Endothelial cell of umbilical vein (primary cell): ENCODE data around the gene MAST4. TPM values are rescaled to one million over a fixed set of nuclear protein-coding genes. Genes with fewer than 3 reads are reported as not detected.

Source experiments
- BruUV-seq: library from RNA; stranded (reverse); fragments of 400-500 nt; replicated peaks from 2 replicates; lab custom pipeline; 2021; lab: Mats Ljungman, UMichigan
- CTCF ChIA-PET: fragments of 300-600, 350-600 bp; sonication (Branson Sonifier 250); formaldehyde crosslinking; loops from one replicate; lab custom pipeline; 2021; ENCODE audit warnings: antibody characterized with exemption, inconsistent platforms; lab: Charles Lee
- POLR2A ChIA-PET: fragments of 300-600, 350-600 bp; sonication (Branson Sonifier 250); formaldehyde crosslinking; loops from one replicate; lab custom pipeline; 2021; ENCODE audit warnings: antibody characterized with exemption, inconsistent platforms; lab: Charles Lee
- DNase-seq: peaks from one replicate; pipeline ENCODE4 v3.0.0-alpha.2; 2011; ENCODE audit warnings: low read depth, low spot score
- FAIRE-seq: peaks from 2 replicates; lab custom pipeline; 2011; peaks lifted over from hg19 to GRCh38; lab: Jason Lieb, UNC
- H2AFZ ChIP-seq: 2 replicates; pipeline ENCODE4 v1.6.0; 2012; ENCODE audit warnings: low read depth, low read length, control low read depth, inconsistent platforms
- H3K27ac ChIP-seq: 2 replicates; pipeline ENCODE4 v1.5.1; 2011; ENCODE audit warnings: low read depth, mild to moderate bottlenecking, control low read depth, low read length, moderate library complexity; ENCODE audit not compliant: insufficient read depth
- H3K27me3 ChIP-seq, 2 experiments: 2 replicates each; pipeline versions ENCODE4 v1.6.0 to v1.6.1; 2011; ENCODE audit warnings: low read length in 2 of 2, mixed read lengths in 1 of 2; ENCODE audit not compliant: control insufficient read depth in 2 of 2, insufficient read depth in 2 of 2
- H3K36me3 ChIP-seq, 2 experiments: 2 replicates in 1 of 2; 3 replicates in 1 of 2; pipeline ENCODE4 v1.5.1; 2011; ENCODE audit warnings: low read length in 2 of 2, mild to moderate bottlenecking in 1 of 2, moderate library complexity in 1 of 2; ENCODE audit not compliant: control insufficient read depth in 2 of 2, insufficient read depth in 2 of 2; ENCODE audit errors: extremely low read depth in 1 of 2
- H3K4me1 ChIP-seq: 3 replicates; pipeline ENCODE4 v1.5.1; 2011; ENCODE audit warnings: mild to moderate bottlenecking, low read length; ENCODE audit not compliant: control insufficient read depth, insufficient read depth; ENCODE audit errors: extremely low read depth
- H3K4me2 ChIP-seq: 2 replicates; pipeline ENCODE4 v1.6.1; 2011; ENCODE audit warnings: low read length, control low read depth, mixed read lengths; ENCODE audit not compliant: insufficient read depth
- H3K4me3 ChIP-seq, 3 experiments: fragments of 200-600 bp in 1 of 3; sonication (generic), shearing (Covaris generic) in 1 of 3; replicated peaks in 1 of 3; 2 replicates each; pipeline ENCODE4 v1.5.1; 2011 to 2016; ENCODE audit warnings: control low read depth in 3 of 3, low read length in 3 of 3, mild to moderate bottlenecking in 2 of 3, inconsistent platforms in 1 of 3, low read depth in 1 of 3, moderate library complexity in 1 of 3; ENCODE audit not compliant: insufficient read depth in 1 of 3
- H3K79me2 ChIP-seq: 2 replicates; pipeline ENCODE4 v1.6.0; 2012; ENCODE audit warnings: low read length, inconsistent platforms; ENCODE audit not compliant: control insufficient read depth, insufficient read depth
- H3K9ac ChIP-seq: replicated peaks from 2 replicates; pipeline ENCODE3; 2011; ENCODE audit warnings: low read length, control low read depth; ENCODE audit not compliant: insufficient read depth; ENCODE audit errors: extremely low read depth
- H3K9me1 ChIP-seq: replicated peaks from 3 replicates; pipeline ENCODE4 v1.6.0; 2011; ENCODE audit warnings: mild to moderate bottlenecking, low read length; ENCODE audit not compliant: control insufficient read depth, insufficient read depth; ENCODE audit errors: extremely low read depth
- H3K9me3 ChIP-seq: replicated peaks from 2 replicates; pipeline ENCODE4 v1.5.1; 2012; ENCODE audit warnings: low read length, inconsistent platforms; ENCODE audit not compliant: control insufficient read depth, insufficient read depth
- H4K20me1 ChIP-seq: replicated peaks from 2 replicates; pipeline ENCODE3; 2011; ENCODE audit warnings: mild to moderate bottlenecking, low read length; ENCODE audit not compliant: control insufficient read depth, insufficient read depth; ENCODE audit errors: extremely low read depth
- CTCF ChIP-seq, 2 donors: IDR thresholded peaks; 1 replicate in 1 of 2; 2 replicates in 1 of 2; pipeline ENCODE4 v1.5.1; 2011; ENCODE audit warnings: low read length in 2 of 2, mild to moderate bottlenecking in 2 of 2, moderate library complexity in 2 of 2, control low read depth in 1 of 2, inconsistent platforms in 1 of 2, low read depth in 1 of 2; ENCODE audit not compliant: insufficient read depth in 1 of 2; ENCODE audit errors: extremely low read depth in 1 of 2
- EZH2 ChIP-seq: IDR thresholded peaks from 2 replicates; pipeline ENCODE4 v1.6.1; 2012; ENCODE audit warnings: borderline replicate concordance, low read depth, mild to moderate bottlenecking, moderate library complexity, low read length, inconsistent platforms; ENCODE audit not compliant: severe bottlenecking
- FOS ChIP-seq: IDR thresholded peaks from 2 replicates; pipeline ENCODE4 v1.6.1; 2011; ENCODE audit warnings: mild to moderate bottlenecking, low read length, moderate library complexity, borderline replicate concordance; ENCODE audit not compliant: insufficient read depth
- GATA2 ChIP-seq: IDR thresholded peaks from 2 replicates; pipeline ENCODE4 v1.7.0; 2011; ENCODE audit warnings: low read depth, mild to moderate bottlenecking, moderate library complexity, mixed read lengths, low read length; ENCODE audit not compliant: insufficient read length, insufficient read depth
- JUN ChIP-seq: IDR thresholded peaks from 2 replicates; pipeline ENCODE4 v1.6.1; 2011; ENCODE audit warnings: borderline replicate concordance, low read depth; ENCODE audit not compliant: insufficient read length, insufficient read depth
- MAX ChIP-seq: IDR thresholded peaks from 2 replicates; pipeline ENCODE4 v1.6.1; 2011; ENCODE audit not compliant: insufficient read depth, insufficient read length
- MYC ChIP-seq: IDR thresholded peaks from one replicate; pipeline ENCODE4 v1.6.1; 2011; ENCODE audit warnings: mild to moderate bottlenecking, low read depth, low read length
- POLR2A ChIP-seq: IDR thresholded peaks from 2 replicates; pipeline ENCODE4 v1.6.1; 2012; ENCODE audit warnings: low read depth, mild to moderate bottlenecking, control low read depth, low read length
- POLR2AphosphoS5 ChIP-seq: IDR thresholded peaks from 2 replicates; pipeline ENCODE4 v1.6.1; 2012; ENCODE audit warnings: low read depth, mild to moderate bottlenecking, control low read depth, low read length, moderate library complexity; ENCODE audit not compliant: insufficient read depth
- dilution Hi-C: fragments of 300-500 bp; cut with MboI; formaldehyde crosslinking; loops from one replicate; pipeline ENCODE4 v1.15.0; 2019; ENCODE audit warnings: low sequenced_read_pairs; ENCODE audit not compliant: extremely low pct_ligation_motif_present
- intact Hi-C: fragments of 100-400 bp; cut with micrococcal nuclease; formaldehyde crosslinking; loops from one replicate; pipeline ENCODE4 v1.10.0; 2022
- polyA plus RNA-seq, 4 experiments: library from polyadenylated mRNA; depleted of rRNA in 3 of 4; stranded (reverse) in 3 of 4; unstranded in 1 of 4; fragments of >200 nt; gene quantifications; 2 replicates each; pipeline versions ENCODE4 v1.2.1 to v1.2.3, GENCODE V29; 2011 to 2012; ENCODE audit warnings: missing spikeins in 1 of 4
- total RNA-seq: library from RNA; stranded (reverse); gene quantifications from 2 replicates; pipeline ENCODE4 v1.2.3, GENCODE V29; 2021

MAST4 gene
- total and polyA plus RNA-seq, 2 donors (not counting 3 experiments of a cell fraction or from before 2014, with no cell fraction given) = 40.2 to 116 TPM

- intact Hi-C loops (no loop called here), dilution Hi-C loops (no loop called here)
- Histone ChIP-seq H3K9me1 (no peaks in the 10 kb centered on the region), H3K79me2 (peaks cover 5% of the 10 kb centered on the region), H3K27me3 (no peaks in the 10 kb centered on the region), H4K20me1 (peaks cover 4% of the 10 kb centered on the region), H3K9me3 (no peaks in the 10 kb centered on the region), H3K9ac (no peak overlapping the region), H3K4me3 (no peak overlapping the region), H3K4me1 (no peaks in the 10 kb centered on the region), H2AFZ (no peak overlapping the region), H3K36me3 (peaks cover 2% of the 10 kb centered on the region in 2 experiments), H3K4me2 (no peak overlapping the region), H3K27ac (no peak overlapping the region)
- ChIA-PET CTCF (interaction anchor here (1.2 kb wide), 1 partner anchor 56 kb away, joined by 5 read pairs; no protein-coding TSS in a partner anchor), POLR2A (no interaction called here)
- no peak for DNase-seq
- TF ChIP-seq POLR2A = no peak
- TF ChIP-seq EZH2 = no peak
- no peak for TF ChIP-seq MYC
- TF ChIP-seq GATA2 = no peak
- no peak for TF ChIP-seq FOS
- TF ChIP-seq CTCF (IDR thresholded peaks at IDR 0.05; ENCODE audit: extremely low read depth in 1 of 2, insufficient read depth in 1 of 2, low read depth in 1 of 2, low read length in 2 of 2) = no peak
- TF ChIP-seq JUN = no peak
- TF ChIP-seq POLR2AphosphoS5 = no peak
- TF ChIP-seq MAX = no peak
- BruUV-seq = no TSS peak
- no peak for FAIRE-seq
These were observed 274.5 kb downstream of the MAST4 start for GRCh38 chr5:66870708-66871107.
